Effector memory CD8-positive, alpha-beta T cell (primary cell): ENCODE data around the gene YTHDC1.

Source experiments
- ATAC-seq: fragments of 150-1000 bp; cut with Tn5 transposase; replicated peaks from 2 replicates; pipeline ENCODE4 v1.10.0; 2021; ENCODE audit warnings: mild to moderate bottlenecking, moderate library complexity
- DNase-seq, 3 experiments: peaks; one replicate each; pipeline ENCODE4 v3.0.0; 2021
- H3K27ac Mint-ChIP-seq, 2 donors: one replicate each; pipeline ENCODE4 v1.8.0; 2022; ENCODE audit warnings: mild to moderate bottlenecking in 2 of 2, mixed read lengths in 2 of 2, moderate library complexity in 2 of 2
- H3K27me3 Mint-ChIP-seq, 2 donors: one replicate each; pipeline ENCODE4 v1.8.0; 2022; ENCODE audit warnings: mixed read lengths in 2 of 2
- H3K36me3 Mint-ChIP-seq: one replicate; pipeline ENCODE4 v1.8.0; 2022; ENCODE audit warnings: mild to moderate bottlenecking, moderate library complexity, mixed read lengths; ENCODE audit not compliant: insufficient read depth
- H3K4me1 Mint-ChIP-seq, 2 donors: one replicate each; pipeline ENCODE4 v1.8.0; 2022; ENCODE audit warnings: low read depth in 2 of 2, mixed read lengths in 2 of 2
- H3K4me3 Mint-ChIP-seq, 2 donors: one replicate each; pipeline ENCODE4 v1.8.0; 2022; ENCODE audit warnings: mild to moderate bottlenecking in 2 of 2, mixed read lengths in 2 of 2, moderate library complexity in 2 of 2
- H3K9me3 Mint-ChIP-seq, 2 donors: one replicate each; pipeline ENCODE4 v1.8.0; 2022; ENCODE audit warnings: mixed read lengths in 2 of 2

Gene YTHDC1

DNA sequence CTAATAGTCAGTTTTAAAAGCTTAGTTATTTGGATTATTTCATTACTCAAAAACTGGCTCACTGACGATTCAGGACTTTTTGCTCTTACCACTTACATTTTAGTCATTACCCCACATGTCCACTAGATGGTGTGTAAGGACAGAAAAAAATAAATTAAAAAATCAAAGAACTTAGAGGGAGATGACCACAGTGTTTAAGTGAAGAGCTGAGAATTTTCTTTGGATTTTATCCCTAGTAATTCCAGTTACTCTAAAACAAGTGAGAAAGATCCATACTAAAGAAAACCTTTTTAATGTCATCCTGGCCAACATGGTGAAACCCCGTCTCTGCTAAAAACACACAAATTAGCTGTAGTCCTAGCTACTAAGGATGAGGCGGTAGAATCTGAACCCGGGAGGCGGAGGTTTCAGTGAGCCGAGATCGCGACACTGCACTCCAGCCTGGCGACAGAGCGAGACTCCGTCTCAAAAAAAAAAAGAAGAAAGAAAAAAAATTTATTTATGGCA is 78.0 kb downstream of the YTHDC1 start:
- Mint-ChIP-seq H3K36me3 (no peaks in the 10 kb centered on the region), H3K27ac (no peak overlapping the region), H3K27me3 (peaks cover 10 to 18% of the 10 kb centered on the region in 2 donors), H3K4me3 (peak overlapping the region in 1 of 2 donors; percentile 59), H3K9me3 (no peaks in the 10 kb centered on the region), H3K4me1 (peaks cover 0 to 4% of the 10 kb centered on the region in 2 donors)
- DNase-seq (no peak), ATAC-seq (peak; percentile 69)

DNA sequence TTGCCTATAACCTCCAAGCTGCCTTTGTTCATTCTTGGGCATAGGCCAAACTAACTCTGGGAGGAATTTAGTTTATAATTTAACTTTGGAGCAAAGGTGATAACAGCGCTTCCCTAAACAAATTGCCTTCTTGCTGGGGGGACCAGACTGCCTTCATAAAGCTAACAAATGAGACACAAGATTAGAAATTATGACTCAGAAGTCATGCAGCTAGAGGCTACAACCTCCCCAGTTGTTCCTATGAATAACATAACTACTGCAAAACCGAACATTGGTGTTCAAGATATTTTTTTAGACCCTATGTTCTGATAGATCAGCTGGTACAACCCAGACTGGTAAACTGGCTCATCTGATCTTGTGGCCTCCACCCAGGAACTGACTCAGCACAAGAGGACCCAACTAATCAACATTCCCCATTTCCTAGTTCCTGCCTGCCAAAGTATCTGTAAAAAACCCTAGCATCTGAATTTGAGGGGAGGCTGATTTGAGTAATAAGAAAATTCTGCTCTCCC is 82.4 kb downstream of the YTHDC1 start:
- no peaks in the 10 kb centered on the region for H3K9me3 Mint-ChIP-seq
- no peak overlapping the region for H3K4me3 Mint-ChIP-seq
- DNase-seq (no peak), ATAC-seq (no peak)
- H3K4me1 Mint-ChIP-seq: peaks cover 4 to 5% of the 10 kb centered on the region in 2 donors
- no peaks in the 10 kb centered on the region for H3K36me3 Mint-ChIP-seq
- H3K27me3 Mint-ChIP-seq: no peaks in the 10 kb centered on the region
- H3K27ac Mint-ChIP-seq: peak overlapping the region in 1 of 2 donors; percentile 61

DNA sequence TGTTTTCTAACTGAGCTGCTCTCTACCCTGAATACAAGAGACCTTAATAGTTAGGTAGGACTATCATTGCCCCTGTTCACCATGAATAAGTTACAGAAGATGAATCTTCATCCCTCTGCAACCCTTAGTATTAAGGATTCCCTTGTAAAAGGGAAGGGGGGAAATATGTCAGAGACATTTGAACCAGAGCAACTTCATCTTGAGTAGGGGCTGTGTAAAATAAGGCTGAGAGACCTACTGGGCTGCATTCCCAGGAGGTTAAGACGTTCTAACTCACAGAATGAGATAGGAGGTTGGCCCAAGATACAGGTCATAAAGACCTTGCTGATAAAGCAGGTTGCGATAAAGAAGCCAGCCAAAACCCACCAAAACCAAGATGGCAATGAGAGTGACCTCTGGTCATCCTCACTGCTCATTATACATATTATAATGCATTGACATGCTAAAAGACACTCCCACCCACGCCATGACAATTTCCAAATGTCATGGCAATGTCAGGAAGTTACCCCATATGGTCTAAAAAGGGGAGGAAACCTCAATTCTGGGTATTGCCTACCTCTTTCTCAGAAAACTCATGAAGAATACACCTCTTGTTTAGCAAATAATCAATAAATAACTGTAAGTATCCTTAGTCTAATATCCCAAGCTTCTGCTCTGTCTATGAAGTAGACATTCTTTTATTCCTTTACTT is 84.9 kb downstream of the YTHDC1 start:
- no peaks in the 10 kb centered on the region for H3K9me3 Mint-ChIP-seq
- no peak overlapping the region for H3K27ac Mint-ChIP-seq
- no peaks in the 10 kb centered on the region for H3K27me3 Mint-ChIP-seq
- ATAC-seq (no peak), DNase-seq (no peak)
- H3K4me3 Mint-ChIP-seq: no peak overlapping the region
- no peaks in the 10 kb centered on the region for H3K36me3 Mint-ChIP-seq
- H3K4me1 Mint-ChIP-seq: peaks cover 4 to 5% of the 10 kb centered on the region in 2 donors
